H1 (cell line): ENCODE measurements around the gene CCPG1.

Experiments used
- CEBPB ChIP-seq: IDR thresholded peaks from 2 replicates; pipeline ENCODE4 v1.6.1; 2012; ENCODE audit warnings: low read depth, low read length
- CHD2 ChIP-seq: IDR thresholded peaks from 2 replicates; pipeline ENCODE4 v1.6.1; 2012; ENCODE audit warnings: low read length, improper control_type of control experiment
- EP300 ChIP-seq, 2 experiments: IDR thresholded peaks; 1 replicate in 1 of 2; 2 replicates in 1 of 2; pipeline ENCODE4 v1.6.1; 2011 to 2012; ENCODE audit warnings: low read depth in 2 of 2, low read length in 2 of 2, mild to moderate bottlenecking in 2 of 2, borderline replicate concordance in 1 of 2, inconsistent platforms in 1 of 2, moderate library complexity in 1 of 2
- EZH2 ChIP-seq: fragments of 200-600 bp; sonication (generic); IDR thresholded peaks from 2 replicates; pipeline ENCODE4 v1.7.1; 2012; ENCODE audit warnings: low read depth, mild to moderate bottlenecking, moderate library complexity, low read length, inconsistent platforms; ENCODE audit not compliant: severe bottlenecking
- KDM1A ChIP-seq: fragments of 200-600, 300-600 bp; sonication (generic); IDR thresholded peaks from 2 replicates; pipeline ENCODE4 v1.7.1; 2016; ENCODE audit warnings: mild to moderate bottlenecking, low read length, borderline replicate concordance
- MAFK ChIP-seq: IDR thresholded peaks from 2 replicates; pipeline ENCODE4 v1.6.1; 2012; ENCODE audit warnings: low read depth, mild to moderate bottlenecking, improper control_type of control experiment, low read length
- POLR2A ChIP-seq, 2 experiments: IDR thresholded peaks; 1 replicate in 1 of 2; 2 replicates in 1 of 2; pipeline ENCODE4 v1.6.1; 2011; ENCODE audit warnings: low read depth in 2 of 2, low read length in 2 of 2, mild to moderate bottlenecking in 2 of 2; ENCODE audit errors: control extremely low read depth in 1 of 2
- POLR2AphosphoS5 ChIP-seq: IDR thresholded peaks from 2 replicates; pipeline ENCODE4 v1.6.1; 2011; ENCODE audit warnings: low read depth, low read length
- SP2 ChIP-seq: IDR thresholded peaks from 2 replicates; pipeline ENCODE4 v1.6.1; 2012; ENCODE audit warnings: mild to moderate bottlenecking, low read length, inconsistent platforms
- SRF ChIP-seq: IDR thresholded peaks from 2 replicates; pipeline ENCODE4 v1.6.1; 2011; ENCODE audit warnings: mild to moderate bottlenecking, low read depth, low read length, moderate library complexity
- ZNF274 ChIP-seq: IDR thresholded peaks from 2 replicates; pipeline ENCODE4 v1.7.0; 2012; ENCODE audit warnings: low read length, borderline replicate concordance; ENCODE audit errors: extremely low read depth
- TF ChIP-seq, protein P1 (sequence below), 3 experiments: IDR thresholded peaks; 1 replicate in 2 of 3; 2 replicates in 1 of 3; pipeline versions ENCODE4 v1.5.1 to v1.6.1; 2011; ENCODE audit warnings: low read length in 3 of 3, mild to moderate bottlenecking in 3 of 3, inconsistent platforms in 2 of 3, low read depth in 1 of 3, moderate library complexity in 1 of 3; ENCODE audit not compliant: insufficient read depth in 1 of 3; ENCODE audit errors: control extremely low read depth in 1 of 3
- TF ChIP-seq, protein P2 (sequence below): IDR thresholded peaks from 2 replicates; pipeline ENCODE4 v1.6.1; 2011; ENCODE audit warnings: low read depth, mild to moderate bottlenecking, low read length; ENCODE audit not compliant: insufficient read depth

DNA sequence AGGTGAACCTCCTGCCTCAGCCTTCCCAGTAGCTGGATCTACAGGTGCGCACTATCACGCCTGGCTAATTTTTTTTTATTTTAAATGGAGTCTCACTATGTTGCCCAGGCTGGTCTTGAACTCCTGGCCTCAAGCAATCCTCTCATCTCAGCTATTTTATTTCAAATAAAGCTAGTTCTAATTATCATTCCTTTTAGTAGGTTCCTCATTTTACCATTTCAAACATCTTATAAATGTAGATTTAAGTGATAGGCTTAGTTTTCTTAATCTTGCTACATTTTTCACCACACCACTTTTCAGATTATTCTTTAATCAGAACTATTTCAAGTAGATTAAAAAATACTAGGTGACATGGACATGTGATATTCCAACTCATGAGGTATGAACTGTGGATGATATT is 58.9 kb downstream of the CCPG1 start:
- TF ChIP-seq, protein P1, sequence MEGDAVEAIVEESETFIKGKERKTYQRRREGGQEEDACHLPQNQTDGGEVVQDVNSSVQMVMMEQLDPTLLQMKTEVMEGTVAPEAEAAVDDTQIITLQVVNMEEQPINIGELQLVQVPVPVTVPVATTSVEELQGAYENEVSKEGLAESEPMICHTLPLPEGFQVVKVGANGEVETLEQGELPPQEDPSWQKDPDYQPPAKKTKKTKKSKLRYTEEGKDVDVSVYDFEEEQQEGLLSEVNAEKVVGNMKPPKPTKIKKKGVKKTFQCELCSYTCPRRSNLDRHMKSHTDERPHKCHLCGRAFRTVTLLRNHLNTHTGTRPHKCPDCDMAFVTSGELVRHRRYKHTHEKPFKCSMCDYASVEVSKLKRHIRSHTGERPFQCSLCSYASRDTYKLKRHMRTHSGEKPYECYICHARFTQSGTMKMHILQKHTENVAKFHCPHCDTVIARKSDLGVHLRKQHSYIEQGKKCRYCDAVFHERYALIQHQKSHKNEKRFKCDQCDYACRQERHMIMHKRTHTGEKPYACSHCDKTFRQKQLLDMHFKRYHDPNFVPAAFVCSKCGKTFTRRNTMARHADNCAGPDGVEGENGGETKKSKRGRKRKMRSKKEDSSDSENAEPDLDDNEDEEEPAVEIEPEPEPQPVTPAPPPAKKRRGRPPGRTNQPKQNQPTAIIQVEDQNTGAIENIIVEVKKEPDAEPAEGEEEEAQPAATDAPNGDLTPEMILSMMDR (IDR thresholded peaks at IDR 0.05; ENCODE audit: control extremely low read depth in 1 of 3, insufficient read depth in 1 of 3, low read depth in 1 of 3, low read length in 3 of 3), result no peak
- TF ChIP-seq POLR2A (IDR thresholded peaks at IDR 0.05; ENCODE audit: control extremely low read depth in 1 of 2, low read depth in 2 of 2, low read length in 2 of 2), result no peak
- no peak for TF ChIP-seq ZNF274
- TF ChIP-seq MAFK, result no peak
- TF ChIP-seq, protein P2, sequence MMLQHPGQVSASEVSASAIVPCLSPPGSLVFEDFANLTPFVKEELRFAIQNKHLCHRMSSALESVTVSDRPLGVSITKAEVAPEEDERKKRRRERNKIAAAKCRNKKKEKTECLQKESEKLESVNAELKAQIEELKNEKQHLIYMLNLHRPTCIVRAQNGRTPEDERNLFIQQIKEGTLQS, result no peak
- TF ChIP-seq KDM1A, result no peak
- TF ChIP-seq EZH2, result no peak
- no peak for TF ChIP-seq EP300 (IDR thresholded peaks at IDR 0.05; ENCODE audit: borderline replicate concordance in 1 of 2, low read depth in 2 of 2, low read length in 2 of 2)
- TF ChIP-seq SP2, result no peak
- no peak for TF ChIP-seq SRF
- no peak for TF ChIP-seq CHD2
- no peak for TF ChIP-seq POLR2AphosphoS5
- TF ChIP-seq CEBPB, result no peak
